ENCODE data around the gene PPT2.

DNA sequence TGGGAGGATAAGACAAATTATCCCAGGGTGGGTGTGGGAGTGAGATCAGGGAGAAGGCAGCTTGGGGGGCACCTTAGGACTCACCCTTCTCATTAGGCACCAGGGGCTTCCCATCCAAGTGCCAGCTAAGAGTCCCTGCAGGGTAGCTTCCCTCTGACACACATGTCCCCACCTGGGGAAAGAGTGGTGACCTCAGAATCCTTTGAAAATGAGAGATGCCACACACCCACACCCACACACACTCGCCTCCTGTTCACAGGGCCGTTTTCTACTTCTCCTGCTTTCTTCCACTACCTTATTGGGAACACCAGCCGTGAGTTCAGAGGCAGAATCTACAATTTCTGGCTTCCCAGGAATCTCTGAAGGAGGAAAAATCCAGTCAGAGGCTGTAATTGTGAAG lies 29.1 kb downstream of the PPT2 start:
- TF ChIP-seq JUN (IDR thresholded peaks at IDR 0.05) (no peak), POLR2A (IDR thresholded peaks at IDR 0.05; ENCODE audit: low read length) (no peak), RNF2 (IDR thresholded peaks at IDR 0.05; ENCODE audit: borderline replicate concordance, low read depth) (no peak), POLR2AphosphoS2 (conservative IDR thresholded peaks at IDR 0.05; ENCODE audit: low read length) (no peak)
- TF ChIP-seq, protein P1, sequence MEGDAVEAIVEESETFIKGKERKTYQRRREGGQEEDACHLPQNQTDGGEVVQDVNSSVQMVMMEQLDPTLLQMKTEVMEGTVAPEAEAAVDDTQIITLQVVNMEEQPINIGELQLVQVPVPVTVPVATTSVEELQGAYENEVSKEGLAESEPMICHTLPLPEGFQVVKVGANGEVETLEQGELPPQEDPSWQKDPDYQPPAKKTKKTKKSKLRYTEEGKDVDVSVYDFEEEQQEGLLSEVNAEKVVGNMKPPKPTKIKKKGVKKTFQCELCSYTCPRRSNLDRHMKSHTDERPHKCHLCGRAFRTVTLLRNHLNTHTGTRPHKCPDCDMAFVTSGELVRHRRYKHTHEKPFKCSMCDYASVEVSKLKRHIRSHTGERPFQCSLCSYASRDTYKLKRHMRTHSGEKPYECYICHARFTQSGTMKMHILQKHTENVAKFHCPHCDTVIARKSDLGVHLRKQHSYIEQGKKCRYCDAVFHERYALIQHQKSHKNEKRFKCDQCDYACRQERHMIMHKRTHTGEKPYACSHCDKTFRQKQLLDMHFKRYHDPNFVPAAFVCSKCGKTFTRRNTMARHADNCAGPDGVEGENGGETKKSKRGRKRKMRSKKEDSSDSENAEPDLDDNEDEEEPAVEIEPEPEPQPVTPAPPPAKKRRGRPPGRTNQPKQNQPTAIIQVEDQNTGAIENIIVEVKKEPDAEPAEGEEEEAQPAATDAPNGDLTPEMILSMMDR (IDR thresholded peaks at IDR 0.05) = no peak
- TF ChIP-seq, protein P2, sequence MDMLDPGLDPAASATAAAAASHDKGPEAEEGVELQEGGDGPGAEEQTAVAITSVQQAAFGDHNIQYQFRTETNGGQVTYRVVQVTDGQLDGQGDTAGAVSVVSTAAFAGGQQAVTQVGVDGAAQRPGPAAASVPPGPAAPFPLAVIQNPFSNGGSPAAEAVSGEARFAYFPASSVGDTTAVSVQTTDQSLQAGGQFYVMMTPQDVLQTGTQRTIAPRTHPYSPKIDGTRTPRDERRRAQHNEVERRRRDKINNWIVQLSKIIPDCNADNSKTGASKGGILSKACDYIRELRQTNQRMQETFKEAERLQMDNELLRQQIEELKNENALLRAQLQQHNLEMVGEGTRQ (IDR thresholded peaks at IDR 0.05) = no peak
- TF ChIP-seq, protein P3, sequence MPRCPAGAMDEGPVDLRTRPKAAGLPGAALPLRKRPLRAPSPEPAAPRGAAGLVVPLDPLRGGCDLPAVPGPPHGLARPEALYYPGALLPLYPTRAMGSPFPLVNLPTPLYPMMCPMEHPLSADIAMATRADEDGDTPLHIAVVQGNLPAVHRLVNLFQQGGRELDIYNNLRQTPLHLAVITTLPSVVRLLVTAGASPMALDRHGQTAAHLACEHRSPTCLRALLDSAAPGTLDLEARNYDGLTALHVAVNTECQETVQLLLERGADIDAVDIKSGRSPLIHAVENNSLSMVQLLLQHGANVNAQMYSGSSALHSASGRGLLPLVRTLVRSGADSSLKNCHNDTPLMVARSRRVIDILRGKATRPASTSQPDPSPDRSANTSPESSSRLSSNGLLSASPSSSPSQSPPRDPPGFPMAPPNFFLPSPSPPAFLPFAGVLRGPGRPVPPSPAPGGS (IDR thresholded peaks at IDR 0.05) = no peak

All from A549 (cell line).